K562 (cell line): Measurements from ENCODE around the gene PTPMT1. TPM values are rescaled to one million over a fixed set of nuclear protein-coding genes. Genes with fewer than 3 reads are reported as not detected.

Experiments used
- BCL6 ChIP-seq: fragments of 250-450 bp; sonication (Bioruptor Pico); IDR thresholded peaks from 2 replicates; pipeline ENCODE4 v1.4.0; 2020
- CBX1 ChIP-seq: sonication (generic); IDR thresholded peaks from 2 replicates; pipeline ENCODE4 v1.6.1; 2016; ENCODE audit warnings: antibody characterized with exemption, low read depth, mild to moderate bottlenecking
- DIDO1 ChIP-seq: fragments of 450-650 bp; IDR thresholded peaks from 2 replicates; pipeline ENCODE4 v1.6.1; 2016; ENCODE audit warnings: low read depth, missing biosample characterization, missing genetic modification characterization
- FOXA3 ChIP-seq, 2 experiments: fragments of 450-650 bp in 1 of 2; sonication (generic) in 1 of 2; formaldehyde crosslinking; IDR thresholded peaks in 1 of 2; conservative IDR thresholded peaks in 1 of 2; 2 replicates each; pipeline versions ENCODE4 v1.4.0 to v1.8.0; 2020 to 2022; ENCODE audit warnings: mild to moderate bottlenecking in 2 of 2, missing genetic modification reagents in 1 of 2
- FOXJ2 ChIP-seq: fragments of 200-800 bp; sonication (Bioruptor generic); IDR thresholded peaks from 2 replicates; pipeline ENCODE4 v1.6.1; 2016; ENCODE audit warnings: missing genetic modification characterization, missing compliant biosample characterization
- HNRNPL ChIP-seq: fragments of 200-400 bp; formaldehyde crosslinking; IDR thresholded peaks from 2 replicates; pipeline ENCODE4 v1.6.1; 2017; ENCODE audit warnings: low read depth, mild to moderate bottlenecking, low read length
- KLF16 ChIP-seq: IDR thresholded peaks from 2 replicates; pipeline ENCODE4 v1.6.1; 2016; ENCODE audit warnings: antibody characterized with exemption
- LCOR ChIP-seq: sonication (generic); formaldehyde crosslinking; IDR thresholded peaks from 2 replicates; pipeline ENCODE4 v1.8.0; 2022; ENCODE audit warnings: mild to moderate bottlenecking, missing genetic modification reagents
- MGA ChIP-seq: fragments of 450-650 bp; IDR thresholded peaks from 2 replicates; pipeline ENCODE4 v1.6.1; 2016; ENCODE audit warnings: mild to moderate bottlenecking, moderate library complexity
- XRCC4 ChIP-seq: IDR thresholded peaks from one replicate; pipeline ENCODE4 v1.6.1; 2011; ENCODE audit not compliant: insufficient read depth, insufficient read length; ENCODE audit errors: extremely low read depth
- ZNF133 ChIP-seq: fragments of 250-450 bp; sonication (Bioruptor Pico); IDR thresholded peaks from 2 replicates; pipeline ENCODE4 v1.4.0; 2020; ENCODE audit warnings: mild to moderate bottlenecking
- ZNF311 ChIP-seq: fragments of 250-450 bp; sonication (Bioruptor Pico); IDR thresholded peaks from 2 replicates; pipeline ENCODE4 v1.4.0; 2020; ENCODE audit warnings: mild to moderate bottlenecking, moderate library complexity
- ZNF512 ChIP-seq: IDR thresholded peaks from 2 replicates; pipeline ENCODE4 v1.6.1; 2016; ENCODE audit warnings: missing genetic modification characterization, missing compliant biosample characterization
- ZNF57 ChIP-seq: fragments of 450-650 bp; formaldehyde crosslinking; IDR thresholded peaks from 2 replicates; pipeline ENCODE4 v1.4.0; 2020; ENCODE audit warnings: mild to moderate bottlenecking, moderate library complexity
- ZNF77 ChIP-seq: fragments of 250-450 bp; sonication (Bioruptor Pico); IDR thresholded peaks from 2 replicates; pipeline ENCODE4 v1.5.0; 2020
- ZSCAN29 ChIP-seq: fragments of 450-650 bp; IDR thresholded peaks from 2 replicates; pipeline ENCODE4 v1.6.1; 2017
- polyA plus RNA-seq, 8 experiments: library from polyadenylated mRNA; depleted of rRNA in 4 of 8; stranded (reverse) in 5 of 8; unstranded in 3 of 8; fragments of >200 nt; fragmentation: Nextera tagmentation in 2 of 8; fragmentation: Illumina TruSeq in 1 of 8; extraction: Ambion mirVana in 2 of 8; extraction: Trizol in 1 of 8; gene quantifications; 2 replicates each; pipeline versions ENCODE4 v1.2.1 to v1.2.3, GENCODE V29; 2011 to 2014; ENCODE audit warnings: inconsistent platforms in 1 of 8, missing spikeins in 1 of 8
- total RNA-seq, 7 experiments: library from RNA; depleted of rRNA in 6 of 7; stranded (reverse); fragments of >200 nt in 6 of 7; fragmentation: Illumina TruSeq in 2 of 7; extraction: Trizol in 2 of 7; gene quantifications; 2 replicates each; pipeline versions ENCODE4 v1.2.1 to v1.2.3, GENCODE V29; 2011 to 2021; ENCODE audit warnings: low replicate concordance in 1 of 7

PTPMT1 gene
- total and polyA plus RNA-seq, 9 of the 15 experiments (the other 6 are each of a cell fraction or from before 2014, with no cell fraction given), result 10.4 to 140 (median 67.2) TPM

GRCh38 chr11:47578524-47579494 is 13.4 kb downstream of the PTPMT1 start, which contains the start of the genes KBTBD4 and NDUFS3 (continued):
- TF ChIP-seq CBX1, result peak; percentile 96
- no peak for TF ChIP-seq ZNF57 (CRISPR knock-in tag)
- TF ChIP-seq ZNF512 (tag), result no peak
- no peak for TF ChIP-seq FOXA3 (CRISPR knock-in tag; conservative IDR thresholded peaks at IDR 0.05 in 1 of 2, IDR thresholded peaks at IDR 0.05 in 1 of 2)
- TF ChIP-seq FOXJ2 (tag), result peak; percentile 86
- 0 out of 2 replicates have a peak, but pooled peaks have one; percentile 7 for TF ChIP-seq ZSCAN29
- TF ChIP-seq ZNF77 (CRISPR knock-in tag), result no peak
- TF ChIP-seq DIDO1, result peak; percentile 100
- TF ChIP-seq LCOR, result peak; percentile 96
- TF ChIP-seq BCL6 (CRISPR knock-in tag), result no peak
- no peak; the same call in 1 of the 2 replicates for TF ChIP-seq ZNF133 (CRISPR knock-in tag)
- no peak for TF ChIP-seq HNRNPL
- TF ChIP-seq XRCC4, result no peak
- TF ChIP-seq MGA, result no peak; the same call in 1 of the 2 replicates
- TF ChIP-seq KLF16, result no peak
- no peak for TF ChIP-seq ZNF311 (CRISPR knock-in tag)
